ENCODE results near the gene THEMIS2. TPM values are rescaled to one million over a fixed set of nuclear protein-coding genes. Genes with fewer than 3 reads are reported as not detected.
A peak's percentile ranks its signal among the peaks of the same experiment; 100 is the strongest.
"Not testable (repeated sequence)": the region's sequence is repeated elsewhere in the genome, so short reads cannot be mapped to it uniquely, and the experiment has no call there.

Gene THEMIS2
- polyA plus RNA-seq = 10 to 100 TPM in 2 of 4 donors, 1 to 10 TPM in 2; 2.2 to 16.8 (median 9.1) TPM
- long read RNA-seq, donor 1 = 0 reads
- long read RNA-seq, donor 2 = 0 reads
- long read RNA-seq, donor 3, partial matches to known transcripts = 0 of 4 reads
- long read RNA-seq, donor 3, other reads (novel, unspliced or antisense) = 0 of 4 reads
- long read RNA-seq, donor 4 = 0 reads
- long read RNA-seq, donor 5 = 0 reads
- long read RNA-seq, donor 6 = 0 reads
- long read RNA-seq, donor 7 = 0 reads
- long read RNA-seq, donor 8, partial matches to known transcripts = 0 of 1 reads
- long read RNA-seq, donor 8, other reads (novel, unspliced or antisense) = 0 of 1 reads
- long read RNA-seq, donor 9 = 0 reads
- long read RNA-seq, donor 10, partial matches to known transcripts = 0 of 1 reads
- long read RNA-seq, donor 10, other reads (novel, unspliced or antisense) = 0 of 1 reads

DNA sequence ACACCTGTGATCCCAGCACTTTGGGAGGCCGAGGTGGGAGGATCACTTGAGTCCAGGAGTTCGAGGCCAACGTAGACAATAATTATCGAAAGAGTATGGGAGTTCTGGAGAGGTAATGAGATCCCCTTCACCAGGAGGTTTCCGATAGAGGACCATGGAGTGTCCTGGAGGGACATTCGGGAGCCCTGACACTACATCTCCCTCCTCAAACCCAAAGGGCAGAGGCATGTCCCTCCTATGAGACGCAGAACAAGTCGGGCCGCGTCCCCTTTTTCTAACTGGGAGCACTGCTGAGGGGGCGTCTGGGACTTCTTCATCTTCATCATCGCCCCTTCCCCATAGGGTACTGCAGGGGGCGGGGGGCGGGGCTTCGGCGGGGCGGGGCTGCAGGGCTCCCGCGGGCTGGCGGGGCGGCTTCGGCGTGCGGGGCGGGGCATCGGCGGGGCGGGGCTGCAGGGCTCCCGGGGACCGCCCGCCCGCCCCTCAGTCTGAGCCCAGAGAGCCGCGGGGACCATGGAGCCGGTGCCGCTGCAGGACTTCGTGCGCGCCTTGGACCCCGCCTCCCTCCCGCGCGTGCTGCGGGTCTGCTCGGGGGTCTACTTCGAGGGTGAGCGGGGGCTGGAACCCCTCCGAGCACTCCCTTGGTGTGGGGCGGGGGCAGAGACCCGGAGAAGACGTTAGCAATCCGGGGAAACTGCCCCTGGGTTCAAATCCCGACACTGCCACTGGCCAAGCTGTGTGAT, at the start of gene THEMIS2:
TSS of gene THEMIS2 (plus strand) at position 486 of the 743 bp plus-strand sequence. CDS start at position 514, 28 bp downstream.
- H3K27me3 ChIP-seq (ENCODE audit: control insufficient read depth in 3 of 3, insufficient read depth in 3 of 3, low read length in 3 of 3) = peaks cover 0 to 14% (median 0%) of the 10 kb centered on the region in 3 donors
- peak within 1 kb of the TSS; percentile 14 to 75 (median 33) for H3K27ac ChIP-seq (ENCODE audit: low read depth in 1 of 3, low read length in 2 of 3)
- DNase-seq (peak; percentile 33 to 53), FAIRE-seq (no peak)
- H3K9me3 ChIP-seq (ENCODE audit: control insufficient read depth in 2 of 2, insufficient read depth in 1 of 2, low read depth in 1 of 2, low read length in 1 of 2) = peaks cover 0 to 3% of the 10 kb centered on the region in 2 donors
- WGBS, 3 donors = 10 to 13% (median 10%) methylated on average over 33 to 53 of the region's 53 CpGs
- H3K36me3 ChIP-seq (ENCODE audit: control insufficient read depth in 3 of 3, insufficient read depth in 2 of 3, low read depth in 1 of 3, low read length in 3 of 3) = no peaks in the 10 kb centered on the region
- H3K4me1 ChIP-seq (ENCODE audit: control insufficient read depth in 3 of 3, insufficient read depth in 2 of 3, low read depth in 1 of 3, low read length in 2 of 3) = peaks cover 0 to 2% (median 0%) of the 10 kb centered on the region in 3 donors
- peak within 1 kb of the TSS; percentile 64 to 80 (median 78) for H3K4me3 ChIP-seq (ENCODE audit: low read depth in 1 of 3, low read length in 3 of 3)

- Histone ChIP-seq H3K27me3 (ENCODE audit: control insufficient read depth in 3 of 3, insufficient read depth in 3 of 3, low read length in 3 of 3) (no peaks in the 10 kb centered on the region), H3K9me3 (ENCODE audit: control insufficient read depth in 2 of 2, insufficient read depth in 1 of 2, low read depth in 1 of 2, low read length in 1 of 2) (no peaks in the 10 kb centered on the region), H3K4me3 (ENCODE audit: low read depth in 1 of 3, low read length in 3 of 3) (no peak overlapping the region), H3K27ac (ENCODE audit: low read depth in 1 of 3, low read length in 2 of 3) (no peak overlapping the region), H3K36me3 (ENCODE audit: control insufficient read depth in 3 of 3, insufficient read depth in 2 of 3, low read depth in 1 of 3, low read length in 3 of 3) (peaks cover 1 to 19% (median 2%) of the 10 kb centered on the region in 3 donors), H3K4me1 (ENCODE audit: control insufficient read depth in 3 of 3, insufficient read depth in 2 of 3, low read depth in 1 of 3, low read length in 2 of 3) (no peaks in the 10 kb centered on the region)
- DNase-seq (no peak), FAIRE-seq (no peak)
- WGBS, 3 donors = 96 to 99% (median 97%) methylated on average over 4 of the region's 4 CpGs
Measured at GRCh38 chr1:27823784-27824183, 48.6 kb upstream of the THEMIS2 start.

- Histone ChIP-seq H3K4me3 (ENCODE audit: low read depth in 1 of 3, low read length in 3 of 3) (no peak overlapping the region), H3K27me3 (ENCODE audit: control insufficient read depth in 3 of 3, insufficient read depth in 3 of 3, low read length in 3 of 3) (no peaks in the 10 kb centered on the region), H3K36me3 (ENCODE audit: control insufficient read depth in 3 of 3, insufficient read depth in 2 of 3, low read depth in 1 of 3, low read length in 3 of 3) (peaks cover 0 to 17% (median 2%) of the 10 kb centered on the region in 3 donors), H3K9me3 (ENCODE audit: control insufficient read depth in 2 of 2, insufficient read depth in 1 of 2, low read depth in 1 of 2, low read length in 1 of 2) (no peaks in the 10 kb centered on the region), H3K27ac (ENCODE audit: low read depth in 1 of 3, low read length in 2 of 3) (no peak overlapping the region), H3K4me1 (ENCODE audit: control insufficient read depth in 3 of 3, insufficient read depth in 2 of 3, low read depth in 1 of 3, low read length in 2 of 3) (no peaks in the 10 kb centered on the region)
- DNase-seq (no peak), FAIRE-seq (no peak)
- WGBS, 3 donors = 97 to 100% (median 98%) methylated on average over 4 of the region's 4 CpGs
Measured at GRCh38 chr1:27824411-27824810, 47.9 kb upstream of the THEMIS2 start.

DNA sequence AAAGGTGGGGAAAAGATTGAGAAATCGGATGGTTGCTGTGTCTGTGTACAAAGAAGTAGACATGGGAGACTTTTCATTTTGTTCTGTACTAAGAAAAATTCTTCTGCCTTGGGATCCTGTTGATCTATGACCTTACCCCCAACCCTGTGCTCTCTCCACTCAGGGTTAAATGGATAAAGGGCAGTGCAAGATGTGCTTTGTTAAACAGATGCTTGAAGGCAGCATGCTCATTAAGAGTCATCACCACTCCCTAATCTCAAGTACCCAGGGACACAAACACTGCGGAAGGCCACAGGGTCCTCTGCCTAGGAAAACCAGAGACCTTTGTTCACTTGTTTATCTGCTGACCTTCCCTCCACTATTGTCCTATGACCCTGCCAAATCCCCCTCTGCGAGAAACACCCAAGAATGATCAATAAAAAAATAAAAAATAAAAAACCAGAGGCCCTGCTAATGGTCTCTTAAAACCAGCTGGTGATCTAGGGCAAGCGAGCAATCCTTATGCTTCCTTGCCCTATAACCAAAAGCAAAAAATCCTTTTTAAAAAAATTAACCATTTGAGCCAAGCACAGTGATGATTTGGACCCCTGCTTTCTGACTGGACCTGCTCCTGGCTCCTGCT, 42.9 kb upstream of the THEMIS2 start:
- not testable (repeated sequence) for H3K36me3 ChIP-seq (ENCODE audit: control insufficient read depth in 3 of 3, insufficient read depth in 2 of 3, low read depth in 1 of 3, low read length in 3 of 3); H3K9me3 ChIP-seq (ENCODE audit: control insufficient read depth in 2 of 2, insufficient read depth in 1 of 2, low read depth in 1 of 2, low read length in 1 of 2); H3K4me1 ChIP-seq (ENCODE audit: control insufficient read depth in 3 of 3, insufficient read depth in 2 of 3, low read depth in 1 of 3, low read length in 2 of 3); DNase-seq; H3K27me3 ChIP-seq (ENCODE audit: control insufficient read depth in 3 of 3, insufficient read depth in 3 of 3, low read length in 3 of 3); FAIRE-seq
- Histone ChIP-seq H3K27ac (ENCODE audit: low read depth in 1 of 3, low read length in 2 of 3) (peak overlapping the region in 2 of 3 donors; percentile 84 to 90), H3K4me3 (ENCODE audit: low read depth in 1 of 3, low read length in 3 of 3) (peak overlapping the region in 2 of 3 donors; percentile 68 to 95)
- 68 to 78% (median 71%) methylated on average over 3 of the region's 4 CpGs for WGBS, 3 donors

GRCh38 chr1:27830621-27831440, 41.5 kb upstream of the THEMIS2 start, which contains the start of gene PPP1R8:
Gene PPP1R8 (plus strand): TSS chr1:27830782. CDS start chr1:27830836, 54 bp downstream.
- FAIRE-seq (no peak), DNase-seq (peak; percentile 96)
- H3K27ac ChIP-seq (ENCODE audit: low read depth in 1 of 3, low read length in 2 of 3) = peak within 1 kb of the TSS; percentile 53 to 90 (median 84)
- no peaks in the 10 kb centered on the region for H3K9me3 ChIP-seq (ENCODE audit: control insufficient read depth in 2 of 2, insufficient read depth in 1 of 2, low read depth in 1 of 2, low read length in 1 of 2)
- peak within 1 kb of the TSS; percentile 68 to 95 (median 90) for H3K4me3 ChIP-seq (ENCODE audit: low read depth in 1 of 3, low read length in 3 of 3)
- no peaks in the 10 kb centered on the region for H3K27me3 ChIP-seq (ENCODE audit: control insufficient read depth in 3 of 3, insufficient read depth in 3 of 3, low read length in 3 of 3)
- WGBS, 3 donors = 0% methylated on average over 54 to 60 of the region's 60 CpGs
- peaks cover 0 to 6% (median 2%) of the 10 kb centered on the region in 3 donors for H3K36me3 ChIP-seq (ENCODE audit: control insufficient read depth in 3 of 3, insufficient read depth in 2 of 3, low read depth in 1 of 3, low read length in 3 of 3)
- peaks cover 5 to 10% (median 9%) of the 10 kb centered on the region in 3 donors for H3K4me1 ChIP-seq (ENCODE audit: control insufficient read depth in 3 of 3, insufficient read depth in 2 of 3, low read depth in 1 of 3, low read length in 2 of 3)

GRCh38 chr1:27831568-27832410, 40.6 kb upstream of the THEMIS2 start:
- Histone ChIP-seq H3K9me3 (ENCODE audit: control insufficient read depth in 2 of 2, insufficient read depth in 1 of 2, low read depth in 1 of 2, low read length in 1 of 2) (no peaks in the 10 kb centered on the region), H3K27me3 (ENCODE audit: control insufficient read depth in 3 of 3, insufficient read depth in 3 of 3, low read length in 3 of 3) (no peaks in the 10 kb centered on the region), H3K27ac (ENCODE audit: low read depth in 1 of 3, low read length in 2 of 3) (no peak overlapping the region), H3K4me3 (ENCODE audit: low read depth in 1 of 3, low read length in 3 of 3) (peak overlapping the region in 2 of 3 donors; percentile 68 to 95), H3K4me1 (ENCODE audit: control insufficient read depth in 3 of 3, insufficient read depth in 2 of 3, low read depth in 1 of 3, low read length in 2 of 3) (peaks cover 5 to 10% (median 9%) of the 10 kb centered on the region in 3 donors), H3K36me3 (ENCODE audit: control insufficient read depth in 3 of 3, insufficient read depth in 2 of 3, low read depth in 1 of 3, low read length in 3 of 3) (peaks cover 0 to 8% (median 2%) of the 10 kb centered on the region in 3 donors)
- FAIRE-seq = no peak
- 39 to 46% (median 40%) methylated on average over 10 of the region's 10 CpGs for WGBS, 3 donors
- no peak for DNase-seq

GRCh38 chr1:27832762-27833161, 39.6 kb upstream of the THEMIS2 start:
- WGBS, 3 donors = 88 to 92% (median 91%) methylated on average over 2 of the region's 2 CpGs
- H3K4me3 ChIP-seq (ENCODE audit: low read depth in 1 of 3, low read length in 3 of 3) = no peak overlapping the region
- peaks cover 5 to 10% (median 9%) of the 10 kb centered on the region in 3 donors for H3K4me1 ChIP-seq (ENCODE audit: control insufficient read depth in 3 of 3, insufficient read depth in 2 of 3, low read depth in 1 of 3, low read length in 2 of 3)
- DNase-seq = no peak
- H3K27me3 ChIP-seq (ENCODE audit: control insufficient read depth in 3 of 3, insufficient read depth in 3 of 3, low read length in 3 of 3) = no peaks in the 10 kb centered on the region
- no peak for FAIRE-seq
- no peak overlapping the region for H3K27ac ChIP-seq (ENCODE audit: low read depth in 1 of 3, low read length in 2 of 3)
- H3K9me3 ChIP-seq (ENCODE audit: control insufficient read depth in 2 of 2, insufficient read depth in 1 of 2, low read depth in 1 of 2, low read length in 1 of 2) = no peaks in the 10 kb centered on the region
- H3K36me3 ChIP-seq (ENCODE audit: control insufficient read depth in 3 of 3, insufficient read depth in 2 of 3, low read depth in 1 of 3, low read length in 3 of 3) = peaks cover 0 to 14% (median 2%) of the 10 kb centered on the region in 3 donors

Measured in small intestine (tissue), 16 donors.